WTC11 (cell line): ENCODE data around the gene DOCK8. TPM values are rescaled to one million over a fixed set of nuclear protein-coding genes. Genes with fewer than 3 reads are reported as not detected.

ENCODE experiments used
- ATAC-seq: fragments of 200-7000 bp; cut with Tn5 transposase; 2 replicates; pipeline ENCODE4 v1.10.0; 2021; ENCODE audit warnings: mild to moderate bottlenecking, moderate library complexity
- CTCF ChIA-PET: fragments of 300-600 bp; sonication (Branson Sonifier 250); formaldehyde crosslinking; loops from one replicate; lab custom pipeline; 2021; ENCODE audit warnings: antibody characterized with exemption; lab: Charles Lee
- POLR2A ChIA-PET: fragments of 350-600 bp; sonication (Branson Sonifier 250); formaldehyde crosslinking; loops from one replicate; lab custom pipeline; 2021; ENCODE audit warnings: antibody characterized with exemption; lab: Charles Lee
- DNase-seq: peaks from one replicate; pipeline ENCODE4 v3.0.0; 2021; ENCODE audit warnings: low spot score
- H3K27ac Mint-ChIP-seq: 2 replicates; pipeline ENCODE4 v1.8.0; 2021; ENCODE audit warnings: mixed read lengths
- H3K27me3 Mint-ChIP-seq: 2 replicates; pipeline ENCODE4 v1.8.0; 2021; ENCODE audit warnings: low read depth, mild to moderate bottlenecking, moderate library complexity, mixed read lengths
- H3K36me3 Mint-ChIP-seq: 2 replicates; pipeline ENCODE4 v1.8.0; 2021; ENCODE audit warnings: mixed read lengths
- H3K4me1 Mint-ChIP-seq: 2 replicates; pipeline ENCODE4 v1.8.0; 2022; ENCODE audit warnings: mixed read lengths
- H3K4me3 Mint-ChIP-seq: 2 replicates; pipeline ENCODE4 v1.8.0; 2021; ENCODE audit warnings: mild to moderate bottlenecking, moderate library complexity, mixed read lengths
- H3K9me3 Mint-ChIP-seq: 2 replicates; pipeline ENCODE4 v1.8.0; 2021; ENCODE audit warnings: mixed read lengths
- ATF2 ChIP-seq: sonication (generic); formaldehyde crosslinking; IDR thresholded peaks from 2 replicates; pipeline ENCODE4 v1.8.1; 2022; ENCODE audit warnings: low read depth, missing genetic modification reagents, borderline replicate concordance
- E2F4 ChIP-seq: sonication (generic); formaldehyde crosslinking; IDR thresholded peaks from 2 replicates; pipeline ENCODE4 v1.8.1; 2022; ENCODE audit warnings: low read depth, mild to moderate bottlenecking, moderate library complexity, missing genetic modification reagents, borderline replicate concordance
- ETV6 ChIP-seq: sonication (generic); formaldehyde crosslinking; IDR thresholded peaks from 2 replicates; pipeline ENCODE4 v1.8.1; 2022; ENCODE audit warnings: mild to moderate bottlenecking, missing genetic modification reagents
- GABPB1 ChIP-seq: sonication (generic); formaldehyde crosslinking; IDR thresholded peaks from 2 replicates; pipeline ENCODE4 v1.8.1; 2023; ENCODE audit warnings: mild to moderate bottlenecking, missing genetic modification reagents
- GTF2I ChIP-seq: fragments of 250-450 bp; sonication (Bioruptor Pico); conservative IDR thresholded peaks from 2 replicates; pipeline ENCODE4 v1.4.0; 2021; ENCODE audit warnings: mild to moderate bottlenecking
- IRF1 ChIP-seq: sonication (generic); formaldehyde crosslinking; IDR thresholded peaks from 2 replicates; pipeline ENCODE4 v1.8.0; 2023; ENCODE audit warnings: missing genetic modification reagents
- NFATC4 ChIP-seq: fragments of 250-450 bp; sonication (Bioruptor Pico); IDR thresholded peaks from 2 replicates; pipeline ENCODE4 v1.9.0; 2021; ENCODE audit warnings: mild to moderate bottlenecking
- NFE2L1 ChIP-seq: sonication (generic); formaldehyde crosslinking; IDR thresholded peaks from 2 replicates; pipeline ENCODE4 v1.8.1; 2023; ENCODE audit warnings: missing genetic modification reagents
- NFYB ChIP-seq: sonication (generic); formaldehyde crosslinking; conservative IDR thresholded peaks from 2 replicates; pipeline ENCODE4 v1.8.0; 2022; ENCODE audit warnings: low read depth, missing genetic modification reagents
- PREB ChIP-seq: sonication (generic); formaldehyde crosslinking; IDR thresholded peaks from 2 replicates; pipeline ENCODE4 v1.8.1; 2022; ENCODE audit warnings: mild to moderate bottlenecking, missing genetic modification reagents, moderate library complexity, borderline replicate concordance
- RELA ChIP-seq: sonication (generic); formaldehyde crosslinking; IDR thresholded peaks from 2 replicates; pipeline ENCODE4 v1.8.1; 2022; ENCODE audit warnings: missing genetic modification reagents, mild to moderate bottlenecking, borderline replicate concordance
- USF1 ChIP-seq: sonication (generic); formaldehyde crosslinking; IDR thresholded peaks from 2 replicates; pipeline ENCODE4 v1.8.0; 2022; ENCODE audit warnings: mild to moderate bottlenecking, missing genetic modification reagents
- ZBTB21 ChIP-seq: sonication (generic); formaldehyde crosslinking; IDR thresholded peaks from 2 replicates; pipeline ENCODE4 v1.8.1; 2023; ENCODE audit warnings: mild to moderate bottlenecking, missing genetic modification reagents, borderline replicate concordance
- ZNF263 ChIP-seq: sonication (generic); formaldehyde crosslinking; IDR thresholded peaks from 2 replicates; pipeline ENCODE4 v1.8.1; 2022; ENCODE audit warnings: low read depth, mild to moderate bottlenecking, moderate library complexity, missing genetic modification reagents
- ZNF416 ChIP-seq: fragments of 250-450 bp; sonication (Bioruptor Pico); IDR thresholded peaks from 2 replicates; pipeline ENCODE4 v1.9.0; 2021; ENCODE audit warnings: mild to moderate bottlenecking, inconsistent platforms
- ZNF512 ChIP-seq: sonication (generic); formaldehyde crosslinking; IDR thresholded peaks from 2 replicates; pipeline ENCODE4 v1.8.1; 2022; ENCODE audit warnings: missing genetic modification reagents, borderline replicate concordance
- total RNA-seq: library from RNA; stranded (reverse); gene quantifications from 3 replicates; pipeline ENCODE4 v1.2.3, GENCODE V29; 2021
- TF ChIP-seq, protein P1 (sequence below): sonication (generic); formaldehyde crosslinking; IDR thresholded peaks from 2 replicates; pipeline ENCODE4 v1.8.1; 2023; ENCODE audit warnings: mild to moderate bottlenecking, missing genetic modification reagents, moderate library complexity
- TF ChIP-seq, protein P2 (sequence below): sonication (generic); formaldehyde crosslinking; IDR thresholded peaks from 2 replicates; pipeline ENCODE4 v1.8.1; 2023; ENCODE audit warnings: mild to moderate bottlenecking, moderate library complexity, missing genetic modification reagents
- TF ChIP-seq, protein P3 (sequence below): sonication (generic); formaldehyde crosslinking; IDR thresholded peaks from 2 replicates; pipeline ENCODE4 v1.8.1; 2023; ENCODE audit warnings: mild to moderate bottlenecking, missing genetic modification reagents, borderline replicate concordance
- TF ChIP-seq, protein P4 (sequence below): fragments of 250-450 bp; sonication (Bioruptor Pico); IDR thresholded peaks from 2 replicates; pipeline ENCODE4 v2.1.2; 2022; ENCODE audit warnings: mild to moderate bottlenecking, moderate library complexity

DOCK8 gene
- total RNA-seq, 1 experiment from 2014 or later, result 3.2 TPM

- no peaks in the 10 kb centered on the region for H3K9me3 Mint-ChIP-seq
- H3K4me3 Mint-ChIP-seq, result no peak overlapping the region
- H3K36me3 Mint-ChIP-seq, result no peaks in the 10 kb centered on the region
- H3K27me3 Mint-ChIP-seq, result no peaks in the 10 kb centered on the region; the same call in 1 of the 2 replicates
- DNase-seq (no peak), ATAC-seq (no peak)
- no peak overlapping the region for H3K27ac Mint-ChIP-seq
- TF ChIP-seq ZNF512 (no peak), ZBTB21 (CRISPR knock-in tag) (no peak), GTF2I (CRISPR knock-in tag) (no peak), USF1 (CRISPR knock-in tag) (no peak), PREB (CRISPR knock-in tag) (no peak), ATF2 (CRISPR knock-in tag) (no peak), ZNF263 (CRISPR knock-in tag) (no peak), NFE2L1 (no peak), ZNF416 (CRISPR knock-in tag) (no peak), NFATC4 (CRISPR knock-in tag) (no peak)
- TF ChIP-seq, protein P1, sequence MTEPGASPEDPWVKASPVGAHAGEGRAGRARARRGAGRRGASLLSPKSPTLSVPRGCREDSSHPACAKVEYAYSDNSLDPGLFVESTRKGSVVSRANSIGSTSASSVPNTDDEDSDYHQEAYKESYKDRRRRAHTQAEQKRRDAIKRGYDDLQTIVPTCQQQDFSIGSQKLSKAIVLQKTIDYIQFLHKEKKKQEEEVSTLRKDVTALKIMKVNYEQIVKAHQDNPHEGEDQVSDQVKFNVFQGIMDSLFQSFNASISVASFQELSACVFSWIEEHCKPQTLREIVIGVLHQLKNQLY (CRISPR knock-in tag), result no peak
- TF ChIP-seq, protein P2, sequence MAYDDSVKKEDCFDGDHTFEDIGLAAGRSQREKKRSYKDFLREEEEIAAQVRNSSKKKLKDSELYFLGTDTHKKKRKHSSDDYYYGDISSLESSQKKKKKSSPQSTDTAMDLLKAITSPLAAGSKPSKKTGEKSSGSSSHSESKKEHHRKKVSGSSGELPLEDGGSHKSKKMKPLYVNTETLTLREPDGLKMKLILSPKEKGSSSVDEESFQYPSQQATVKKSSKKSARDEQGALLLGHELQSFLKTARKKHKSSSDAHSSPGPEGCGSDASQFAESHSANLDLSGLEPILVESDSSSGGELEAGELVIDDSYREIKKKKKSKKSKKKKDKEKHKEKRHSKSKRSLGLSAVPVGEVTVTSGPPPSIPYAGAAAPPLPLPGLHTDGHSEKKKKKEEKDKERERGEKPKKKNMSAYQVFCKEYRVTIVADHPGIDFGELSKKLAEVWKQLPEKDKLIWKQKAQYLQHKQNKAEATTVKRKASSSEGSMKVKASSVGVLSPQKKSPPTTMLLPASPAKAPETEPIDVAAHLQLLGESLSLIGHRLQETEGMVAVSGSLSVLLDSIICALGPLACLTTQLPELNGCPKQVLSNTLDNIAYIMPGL (CRISPR knock-in tag), result no peak
- TF ChIP-seq, protein P3, sequence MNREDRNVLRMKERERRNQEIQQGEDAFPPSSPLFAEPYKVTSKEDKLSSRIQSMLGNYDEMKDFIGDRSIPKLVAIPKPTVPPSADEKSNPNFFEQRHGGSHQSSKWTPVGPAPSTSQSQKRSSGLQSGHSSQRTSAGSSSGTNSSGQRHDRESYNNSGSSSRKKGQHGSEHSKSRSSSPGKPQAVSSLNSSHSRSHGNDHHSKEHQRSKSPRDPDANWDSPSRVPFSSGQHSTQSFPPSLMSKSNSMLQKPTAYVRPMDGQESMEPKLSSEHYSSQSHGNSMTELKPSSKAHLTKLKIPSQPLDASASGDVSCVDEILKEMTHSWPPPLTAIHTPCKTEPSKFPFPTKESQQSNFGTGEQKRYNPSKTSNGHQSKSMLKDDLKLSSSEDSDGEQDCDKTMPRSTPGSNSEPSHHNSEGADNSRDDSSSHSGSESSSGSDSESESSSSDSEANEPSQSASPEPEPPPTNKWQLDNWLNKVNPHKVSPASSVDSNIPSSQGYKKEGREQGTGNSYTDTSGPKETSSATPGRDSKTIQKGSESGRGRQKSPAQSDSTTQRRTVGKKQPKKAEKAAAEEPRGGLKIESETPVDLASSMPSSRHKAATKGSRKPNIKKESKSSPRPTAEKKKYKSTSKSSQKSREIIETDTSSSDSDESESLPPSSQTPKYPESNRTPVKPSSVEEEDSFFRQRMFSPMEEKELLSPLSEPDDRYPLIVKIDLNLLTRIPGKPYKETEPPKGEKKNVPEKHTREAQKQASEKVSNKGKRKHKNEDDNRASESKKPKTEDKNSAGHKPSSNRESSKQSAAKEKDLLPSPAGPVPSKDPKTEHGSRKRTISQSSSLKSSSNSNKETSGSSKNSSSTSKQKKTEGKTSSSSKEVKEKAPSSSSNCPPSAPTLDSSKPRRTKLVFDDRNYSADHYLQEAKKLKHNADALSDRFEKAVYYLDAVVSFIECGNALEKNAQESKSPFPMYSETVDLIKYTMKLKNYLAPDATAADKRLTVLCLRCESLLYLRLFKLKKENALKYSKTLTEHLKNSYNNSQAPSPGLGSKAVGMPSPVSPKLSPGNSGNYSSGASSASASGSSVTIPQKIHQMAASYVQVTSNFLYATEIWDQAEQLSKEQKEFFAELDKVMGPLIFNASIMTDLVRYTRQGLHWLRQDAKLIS (CRISPR knock-in tag), result no peak
- POLR2A ChIA-PET, result no interaction called here
- CTCF ChIA-PET, result no interaction called here
- no peaks in the 10 kb centered on the region for H3K4me1 Mint-ChIP-seq
Measured at GRCh38 chr9:289121-289520, 74.5 kb downstream of the DOCK8 start.

- ChIA-PET POLR2A (no interaction called here), CTCF (interaction anchor here (0.7 kb wide), 1 partner anchor 15 kb away, joined by 3 read pairs; no protein-coding TSS in a partner anchor)
- Mint-ChIP-seq H3K4me3 (no peak overlapping the region), H3K9me3 (peaks cover 4% of the 10 kb centered on the region; the same call in 1 of the 2 replicates), H3K4me1 (0 out of 2 replicates have a peak, but pooled peaks cover 2% of the 10 kb centered on the region), H3K27me3 (no peaks in the 10 kb centered on the region; the same call in 1 of the 2 replicates), H3K36me3 (no peaks in the 10 kb centered on the region), H3K27ac (no peak overlapping the region)
- DNase-seq, result no peak
- ATAC-seq, result peak; percentile 32; the same call in 1 of the 2 replicates
- TF ChIP-seq ETV6 (CRISPR knock-in tag), result no peak
- TF ChIP-seq IRF1 (CRISPR knock-in tag), result no peak
- TF ChIP-seq E2F4 (CRISPR knock-in tag), result no peak
- TF ChIP-seq NFYB (CRISPR knock-in tag), result no peak
- no peak for TF ChIP-seq RELA
- no peak for TF ChIP-seq GABPB1 (CRISPR knock-in tag)
- TF ChIP-seq, protein P4, sequence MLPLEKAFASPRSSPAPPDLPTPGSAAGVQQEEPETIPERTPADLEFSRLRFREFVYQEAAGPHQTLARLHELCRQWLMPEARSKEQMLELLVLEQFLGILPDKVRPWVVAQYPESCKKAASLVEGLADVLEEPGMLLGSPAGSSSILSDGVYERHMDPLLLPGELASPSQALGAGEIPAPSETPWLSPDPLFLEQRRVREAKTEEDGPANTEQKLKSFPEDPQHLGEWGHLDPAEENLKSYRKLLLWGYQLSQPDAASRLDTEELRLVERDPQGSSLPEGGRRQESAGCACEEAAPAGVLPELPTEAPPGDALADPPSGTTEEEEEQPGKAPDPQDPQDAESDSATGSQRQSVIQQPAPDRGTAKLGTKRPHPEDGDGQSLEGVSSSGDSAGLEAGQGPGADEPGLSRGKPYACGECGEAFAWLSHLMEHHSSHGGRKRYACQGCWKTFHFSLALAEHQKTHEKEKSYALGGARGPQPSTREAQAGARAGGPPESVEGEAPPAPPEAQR (CRISPR knock-in tag), result no peak
Measured at GRCh38 chr9:292915-293314, 78.2 kb downstream of the DOCK8 start.
